Coronary artery (tissue), 2 donors: Measurements from ENCODE around the gene ERBIN.

Experiments used
- DNase-seq: peaks from one replicate; pipeline ENCODE4 v3.0.0-alpha.2; 2017; ENCODE audit warnings: low spot score
- H3K27ac ChIP-seq, 2 donors: fragments of 200-600 bp; sonication (generic); one replicate each; pipeline ENCODE4 v1.5.1; 2016 to 2019
- H3K4me3 ChIP-seq: fragments of 200-600 bp; sonication (generic); 2 replicates; pipeline ENCODE4 v1.5.1; 2016; ENCODE audit warnings: mild to moderate bottlenecking, moderate library complexity
- TF ChIP-seq, protein P1 (sequence below): fragments of 200-600 bp; sonication (generic); IDR thresholded peaks from one replicate; pipeline ENCODE4 v1.5.1; 2019; ENCODE audit warnings: antibody characterized with exemption

Gene ERBIN

DNA sequence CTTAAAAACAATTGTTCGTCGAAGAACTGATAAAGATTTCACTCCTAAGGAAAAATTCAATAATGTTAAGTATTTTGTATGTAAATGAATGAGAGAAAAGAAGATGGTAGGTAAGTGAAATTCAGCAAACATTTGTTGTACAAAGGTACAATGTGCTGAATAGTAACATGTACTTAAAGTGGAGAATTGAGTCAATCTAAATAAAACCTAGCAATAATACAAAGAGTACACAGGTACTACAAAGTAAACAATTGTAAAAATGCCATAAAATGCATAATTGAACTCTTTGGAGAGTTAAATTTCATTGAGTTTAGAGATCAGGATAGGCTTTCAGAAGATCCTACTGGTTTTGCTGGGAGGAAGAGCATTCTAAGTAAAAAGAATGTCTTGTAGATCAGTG lies 82.9 kb downstream of the ERBIN start:
- H3K27ac ChIP-seq, result no peak overlapping the region
- TF ChIP-seq, protein P1, sequence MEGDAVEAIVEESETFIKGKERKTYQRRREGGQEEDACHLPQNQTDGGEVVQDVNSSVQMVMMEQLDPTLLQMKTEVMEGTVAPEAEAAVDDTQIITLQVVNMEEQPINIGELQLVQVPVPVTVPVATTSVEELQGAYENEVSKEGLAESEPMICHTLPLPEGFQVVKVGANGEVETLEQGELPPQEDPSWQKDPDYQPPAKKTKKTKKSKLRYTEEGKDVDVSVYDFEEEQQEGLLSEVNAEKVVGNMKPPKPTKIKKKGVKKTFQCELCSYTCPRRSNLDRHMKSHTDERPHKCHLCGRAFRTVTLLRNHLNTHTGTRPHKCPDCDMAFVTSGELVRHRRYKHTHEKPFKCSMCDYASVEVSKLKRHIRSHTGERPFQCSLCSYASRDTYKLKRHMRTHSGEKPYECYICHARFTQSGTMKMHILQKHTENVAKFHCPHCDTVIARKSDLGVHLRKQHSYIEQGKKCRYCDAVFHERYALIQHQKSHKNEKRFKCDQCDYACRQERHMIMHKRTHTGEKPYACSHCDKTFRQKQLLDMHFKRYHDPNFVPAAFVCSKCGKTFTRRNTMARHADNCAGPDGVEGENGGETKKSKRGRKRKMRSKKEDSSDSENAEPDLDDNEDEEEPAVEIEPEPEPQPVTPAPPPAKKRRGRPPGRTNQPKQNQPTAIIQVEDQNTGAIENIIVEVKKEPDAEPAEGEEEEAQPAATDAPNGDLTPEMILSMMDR, result no peak
- no peak for DNase-seq
- no peak overlapping the region for H3K4me3 ChIP-seq

DNA sequence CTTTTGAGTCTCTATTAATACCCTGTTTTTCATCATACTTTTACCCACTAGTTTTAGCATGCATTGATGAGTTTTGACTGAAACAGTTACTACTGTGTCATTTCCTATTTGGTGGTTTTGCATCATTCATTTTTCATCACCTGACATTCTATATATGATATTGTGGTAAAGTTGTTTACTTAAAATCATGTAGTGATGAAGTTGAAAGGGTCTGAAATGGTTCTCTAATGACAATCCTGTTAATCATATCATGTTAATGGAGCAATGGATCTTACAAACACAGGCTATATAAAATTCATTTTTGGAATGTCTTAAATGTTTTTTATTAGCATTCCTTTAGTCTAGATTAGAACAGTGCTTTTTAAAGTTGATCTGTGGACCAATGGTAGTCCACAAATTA lies 84.1 kb downstream of the ERBIN start:
- no peak for DNase-seq
- TF ChIP-seq, protein P1, result no peak
- Histone ChIP-seq H3K4me3 (no peak overlapping the region), H3K27ac (no peak overlapping the region)

DNA sequence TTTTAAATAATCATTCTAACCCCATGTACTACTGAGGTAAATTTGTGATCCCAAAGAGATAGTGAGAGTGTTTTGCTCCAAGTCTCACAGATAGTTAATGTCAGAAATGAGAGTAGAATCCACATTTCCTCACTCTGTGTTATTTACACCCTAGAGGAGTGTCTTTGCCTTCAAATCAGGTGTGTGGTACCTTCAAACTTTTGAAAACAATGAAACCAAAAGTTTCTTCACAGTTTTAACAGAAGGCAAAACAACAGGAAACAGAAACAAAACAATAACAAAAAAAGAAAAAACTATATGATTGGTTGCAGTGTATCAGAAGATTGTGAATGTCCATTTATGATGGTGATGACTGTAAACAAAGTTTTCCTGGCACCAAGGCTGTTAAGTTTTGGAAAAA lies 85.9 kb downstream of the ERBIN start:
- H3K27ac ChIP-seq, result no peak overlapping the region

DNA sequence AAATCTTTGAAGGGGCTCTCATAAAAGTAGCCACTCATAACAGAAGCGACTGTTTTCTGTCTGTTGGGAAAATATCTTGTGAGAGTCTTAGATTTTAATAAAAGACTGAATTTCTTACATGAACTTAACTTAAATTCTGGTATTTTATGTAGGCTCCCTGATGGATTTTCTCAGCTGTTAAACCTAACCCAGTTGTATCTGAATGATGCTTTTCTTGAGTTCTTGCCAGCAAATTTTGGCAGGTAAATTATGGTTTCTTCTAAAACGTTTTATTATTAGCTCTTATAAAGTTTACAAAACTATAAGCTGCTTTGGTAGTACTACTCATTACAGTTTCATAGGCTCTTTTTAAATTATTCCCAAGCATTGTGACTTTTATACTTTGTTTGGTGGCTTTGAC lies 87.0 kb downstream of the ERBIN start:
- Histone ChIP-seq H3K4me3 (no peak overlapping the region), H3K27ac (no peak overlapping the region)
- TF ChIP-seq, protein P1, result no peak
- DNase-seq, result no peak

More for the DNA sequence above, 85.9 kb downstream of the ERBIN start:
- no peak for DNase-seq
- H3K4me3 ChIP-seq, result no peak overlapping the region
- TF ChIP-seq, protein P1, result no peak

DNA sequence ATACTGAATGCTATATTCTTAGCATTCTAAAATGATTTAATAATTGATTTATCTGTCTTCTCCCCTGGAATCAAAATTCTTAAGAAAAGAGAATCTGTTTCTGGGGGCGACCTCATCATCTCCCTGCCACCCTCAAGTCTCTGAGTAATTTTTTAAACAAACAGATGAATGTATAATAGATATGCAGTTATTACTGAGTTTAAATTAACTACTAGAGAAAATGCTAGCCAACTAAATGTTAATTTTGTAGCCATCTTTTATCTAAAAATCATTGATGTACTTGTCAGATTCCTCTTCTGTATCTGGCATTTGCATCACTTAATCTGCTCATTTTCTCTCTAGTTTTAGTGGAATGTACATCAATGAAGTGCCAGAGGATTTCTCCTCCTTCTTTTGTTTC lies 87.5 kb downstream of the ERBIN start:
- Histone ChIP-seq H3K4me3 (no peak overlapping the region), H3K27ac (no peak overlapping the region)
- TF ChIP-seq, protein P1, result no peak
- no peak for DNase-seq

DNA sequence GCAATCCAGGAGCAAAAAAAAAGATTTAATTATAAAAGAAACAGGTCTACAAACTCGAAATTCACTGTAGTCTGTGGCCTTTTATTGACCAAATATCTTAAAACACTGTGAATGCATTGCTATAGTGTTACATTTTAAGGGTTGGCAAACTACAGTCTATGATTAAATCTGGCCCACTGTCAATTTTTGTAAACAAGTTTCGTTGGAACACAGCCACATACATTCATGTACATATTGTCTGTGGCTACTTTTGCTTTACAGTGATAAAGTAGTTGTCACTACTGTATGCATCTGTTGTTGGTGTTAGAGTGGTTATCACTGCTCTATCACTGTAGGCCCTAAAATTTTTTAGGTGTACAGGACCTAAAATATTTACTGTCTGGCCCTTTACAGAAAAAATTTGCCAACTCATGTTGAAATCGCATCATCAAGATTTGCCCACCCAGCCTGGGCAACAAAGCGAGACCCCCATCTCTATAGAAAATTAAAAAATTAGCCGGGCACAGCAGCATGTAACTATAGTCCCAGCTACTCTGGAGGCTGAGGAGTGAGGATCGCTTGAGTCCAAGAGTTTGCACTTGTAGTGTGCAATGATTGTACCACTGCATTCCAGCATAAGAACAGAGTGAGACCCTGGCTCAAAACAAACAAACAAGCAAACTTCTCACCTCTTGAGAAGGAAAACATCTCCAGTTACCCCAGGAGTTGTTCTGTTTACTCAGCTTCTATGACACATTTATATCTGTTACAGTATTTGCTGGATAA lies 89.0 kb downstream of the ERBIN start:
- TF ChIP-seq, protein P1, result no peak
- Histone ChIP-seq H3K27ac (no peak overlapping the region), H3K4me3 (no peak overlapping the region)
- DNase-seq, result no peak

DNA sequence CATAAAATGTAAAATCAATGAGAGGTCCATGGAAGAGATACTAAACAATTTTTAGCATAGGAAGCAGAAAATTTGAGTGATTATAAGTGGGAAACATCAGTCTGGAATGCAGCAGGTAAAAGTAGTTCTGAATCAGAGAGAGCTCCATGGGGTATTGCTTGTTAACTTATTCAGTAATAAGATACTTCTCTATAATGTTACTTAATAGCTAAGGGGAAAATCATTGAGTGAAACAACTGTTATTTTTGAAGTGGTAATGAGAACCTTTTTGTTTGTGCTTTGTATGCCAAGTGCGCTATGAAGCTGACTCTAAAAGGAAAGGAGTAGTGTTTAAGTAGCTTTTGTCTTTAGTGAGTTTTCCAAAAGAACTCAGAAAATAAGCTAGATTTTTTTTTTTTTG lies 95.2 kb downstream of the ERBIN start:
- no peak for DNase-seq
- H3K4me3 ChIP-seq, result no peak overlapping the region
- no peak overlapping the region for H3K27ac ChIP-seq
- TF ChIP-seq, protein P1, result no peak
